AG10803 (cell line): Measurements from ENCODE around the gene LRRC10.

Experiments
- DNase-seq: peaks from one replicate; pipeline ENCODE4 v3.0.0; 2010; ENCODE audit warnings: low read depth
- H3K4me3 ChIP-seq: 2 replicates; pipeline ENCODE4 v1.5.1; 2011; ENCODE audit warnings: mild to moderate bottlenecking, low read length, control low read depth
- CTCF ChIP-seq: conservative IDR thresholded peaks from 2 replicates; pipeline ENCODE4 v1.5.1; 2011; ENCODE audit warnings: mild to moderate bottlenecking, low read length, control low read depth, inconsistent platforms

LRRC10 gene

GRCh38 chr12:69651922-69652321 is 41.2 kb upstream of the LRRC10 start:
- no peak for TF ChIP-seq CTCF
- DNase-seq: no peak
- H3K4me3 ChIP-seq: no peak overlapping the region

- TF ChIP-seq CTCF: no peak
- peak; percentile 17 for DNase-seq
- H3K4me3 ChIP-seq: no peak overlapping the region
Observed at GRCh38 chr12:69649529-69649928, 38.8 kb upstream of the LRRC10 start.

GRCh38 chr12:69648476-69648875 is 37.8 kb upstream of the LRRC10 start:
- TF ChIP-seq CTCF: no peak
- DNase-seq: peak; percentile 93
- no peak overlapping the region for H3K4me3 ChIP-seq

- H3K4me3 ChIP-seq: no peak overlapping the region
Observed at GRCh38 chr12:69647178-69647577, 36.5 kb upstream of the LRRC10 start.

GRCh38 chr12:69645031-69645430 is 34.3 kb upstream of the LRRC10 start:
- no peak for TF ChIP-seq CTCF

More at GRCh38 chr12:69647178-69647577, 36.5 kb upstream of the LRRC10 start:
- no peak for DNase-seq
- no peak for TF ChIP-seq CTCF

GRCh38 chr12:69644511-69644910 is 33.8 kb upstream of the LRRC10 start:
- no peak for TF ChIP-seq CTCF
- no peak for DNase-seq

More at GRCh38 chr12:69645031-69645430, 34.3 kb upstream of the LRRC10 start:
- DNase-seq: peak; percentile 54
- H3K4me3 ChIP-seq: no peak overlapping the region

GRCh38 chr12:69642531-69642930 is 31.8 kb upstream of the LRRC10 start:
- TF ChIP-seq CTCF: no peak
- no peak for DNase-seq
- H3K4me3 ChIP-seq: no peak overlapping the region

More at GRCh38 chr12:69644511-69644910, 33.8 kb upstream of the LRRC10 start:
- H3K4me3 ChIP-seq: no peak overlapping the region
